WI38 (cell line): ENCODE measurements around the gene RPF1.

Experiments used
- H3K4me3 ChIP-seq: 2 replicates; pipeline ENCODE4 v1.5.1; 2011; ENCODE audit warnings: low read depth, mild to moderate bottlenecking, control low read depth, low read length
- TF ChIP-seq, protein P1 (sequence below): IDR thresholded peaks from 2 replicates; pipeline ENCODE4 v1.5.1; 2012; ENCODE audit warnings: low read depth, mild to moderate bottlenecking, control low read depth, low read length

Gene RPF1

DNA sequence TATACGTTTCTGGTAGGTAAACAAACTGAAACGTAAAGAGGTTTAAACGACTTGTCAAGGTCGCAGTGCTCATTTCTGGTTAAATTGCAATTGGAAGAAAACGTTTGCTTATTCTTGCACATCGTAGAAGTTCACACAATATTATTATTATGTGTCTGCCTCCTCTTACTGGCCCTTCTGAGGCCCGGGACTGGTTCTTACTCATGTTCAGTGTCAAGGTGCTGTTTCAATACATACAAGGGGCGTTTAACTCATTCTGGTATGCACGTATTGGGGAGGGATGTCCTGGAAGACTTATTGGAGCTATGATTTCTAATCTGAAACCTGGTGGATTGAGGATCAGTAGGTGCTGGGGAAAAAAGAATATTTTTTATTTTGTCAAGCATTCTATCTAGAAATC lies 932 bp downstream of the RPF1 start:
- peak overlapping the region; percentile 97 for H3K4me3 ChIP-seq
- TF ChIP-seq, protein P1, sequence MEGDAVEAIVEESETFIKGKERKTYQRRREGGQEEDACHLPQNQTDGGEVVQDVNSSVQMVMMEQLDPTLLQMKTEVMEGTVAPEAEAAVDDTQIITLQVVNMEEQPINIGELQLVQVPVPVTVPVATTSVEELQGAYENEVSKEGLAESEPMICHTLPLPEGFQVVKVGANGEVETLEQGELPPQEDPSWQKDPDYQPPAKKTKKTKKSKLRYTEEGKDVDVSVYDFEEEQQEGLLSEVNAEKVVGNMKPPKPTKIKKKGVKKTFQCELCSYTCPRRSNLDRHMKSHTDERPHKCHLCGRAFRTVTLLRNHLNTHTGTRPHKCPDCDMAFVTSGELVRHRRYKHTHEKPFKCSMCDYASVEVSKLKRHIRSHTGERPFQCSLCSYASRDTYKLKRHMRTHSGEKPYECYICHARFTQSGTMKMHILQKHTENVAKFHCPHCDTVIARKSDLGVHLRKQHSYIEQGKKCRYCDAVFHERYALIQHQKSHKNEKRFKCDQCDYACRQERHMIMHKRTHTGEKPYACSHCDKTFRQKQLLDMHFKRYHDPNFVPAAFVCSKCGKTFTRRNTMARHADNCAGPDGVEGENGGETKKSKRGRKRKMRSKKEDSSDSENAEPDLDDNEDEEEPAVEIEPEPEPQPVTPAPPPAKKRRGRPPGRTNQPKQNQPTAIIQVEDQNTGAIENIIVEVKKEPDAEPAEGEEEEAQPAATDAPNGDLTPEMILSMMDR: no peak

DNA sequence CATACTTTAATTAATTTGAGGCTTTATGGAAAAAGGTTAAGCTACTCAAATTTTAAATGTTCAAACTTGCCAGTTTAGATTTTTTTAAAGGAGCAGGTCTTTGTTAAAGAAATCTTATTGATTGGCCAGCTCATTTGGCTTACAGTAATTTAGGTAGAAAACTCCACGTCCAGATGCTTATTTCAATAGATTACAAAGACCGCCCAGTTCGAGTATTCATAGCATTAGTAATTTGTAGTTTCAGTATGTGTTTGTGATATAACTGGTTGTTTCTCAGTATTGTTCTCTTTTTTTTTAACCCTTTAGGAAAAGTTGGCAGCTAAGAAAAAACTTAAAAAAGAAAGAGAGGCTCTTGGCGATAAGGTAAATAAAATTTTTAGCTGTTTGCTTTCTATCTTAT lies 1.6 kb downstream of the RPF1 start:
- TF ChIP-seq, protein P1: no peak
- H3K4me3 ChIP-seq: peak overlapping the region; percentile 97

DNA sequence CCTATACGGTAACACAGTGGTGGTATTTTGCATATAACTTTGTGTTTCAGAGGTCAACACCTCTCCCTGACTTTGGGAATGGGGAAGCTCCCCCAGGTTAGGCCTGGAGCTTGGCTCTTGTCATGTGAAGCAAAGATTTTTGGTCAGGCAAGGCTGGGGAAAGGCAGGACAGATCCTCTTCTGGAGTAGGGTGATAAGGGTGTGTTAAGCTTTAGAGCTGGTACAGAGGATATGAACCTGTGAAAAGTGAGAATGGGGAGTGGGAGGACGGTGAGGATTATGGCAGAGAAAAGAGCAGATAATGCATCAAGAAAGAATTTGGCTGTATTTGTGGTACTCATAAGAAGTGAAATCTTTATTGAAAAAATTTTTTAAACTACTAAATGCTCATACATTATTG lies 2.3 kb downstream of the RPF1 start:
- TF ChIP-seq, protein P1: no peak

DNA sequence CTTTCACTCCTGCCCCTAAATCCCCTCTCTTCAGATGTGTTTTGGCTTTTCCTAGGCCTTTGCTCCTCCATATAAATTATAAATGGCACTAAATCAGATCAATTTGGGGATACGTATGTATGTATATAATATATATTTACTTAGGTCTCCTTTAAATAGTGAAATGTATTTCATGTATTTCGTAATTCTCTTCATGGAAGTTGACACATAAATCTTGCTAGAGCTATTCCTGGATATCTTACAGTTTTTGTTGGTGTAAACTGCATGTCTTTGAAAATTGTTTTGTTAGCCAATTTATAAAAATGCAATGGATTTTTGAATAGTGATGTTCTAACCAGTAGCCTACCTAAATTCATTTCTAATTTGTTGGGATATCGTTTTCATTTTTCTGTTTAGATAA lies 9.0 kb downstream of the RPF1 start:
- TF ChIP-seq, protein P1: no peak
- no peak overlapping the region for H3K4me3 ChIP-seq

More for the DNA sequence above, 2.3 kb downstream of the RPF1 start:
- H3K4me3 ChIP-seq: no peak overlapping the region

DNA sequence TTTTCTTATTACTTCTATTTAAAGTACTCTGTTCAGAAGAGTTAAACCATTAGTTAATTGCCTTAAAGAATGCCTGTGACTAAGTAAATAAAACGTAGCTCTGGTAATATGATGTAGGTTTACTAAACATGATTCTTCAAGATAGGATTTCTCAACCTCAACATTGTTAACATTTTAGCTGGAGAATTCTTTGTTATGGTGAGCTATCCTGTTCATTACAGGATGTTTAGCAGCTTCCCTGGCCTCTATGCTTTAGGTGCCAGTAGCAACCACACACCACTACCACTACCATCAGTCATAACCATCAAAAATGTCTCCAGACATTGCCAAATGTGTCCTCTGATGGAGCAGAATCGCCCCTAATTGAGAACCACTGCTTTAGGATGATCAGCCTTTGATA lies 10.7 kb downstream of the RPF1 start:
- H3K4me3 ChIP-seq: no peak overlapping the region
- TF ChIP-seq, protein P1: no peak

DNA sequence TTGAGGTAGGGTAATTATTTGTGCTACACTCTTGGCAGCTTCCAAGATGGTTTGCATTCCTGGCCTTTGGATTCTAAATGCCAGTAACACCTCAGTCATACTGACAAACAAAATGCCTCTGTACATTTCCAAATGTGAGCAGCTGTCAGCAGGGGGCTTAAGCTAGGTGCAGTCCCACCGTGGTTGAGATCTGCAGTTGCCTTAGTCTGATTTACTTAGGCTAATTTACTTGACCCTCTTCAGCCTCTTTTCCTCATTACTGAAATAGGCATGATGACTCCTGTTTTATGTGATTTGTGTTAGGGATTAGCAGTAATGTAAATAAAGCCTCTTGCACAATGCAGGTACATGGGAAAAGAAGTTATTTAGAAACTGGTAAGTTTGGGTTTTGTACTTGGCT lies 13.7 kb downstream of the RPF1 start:
- TF ChIP-seq, protein P1: no peak
- no peak overlapping the region for H3K4me3 ChIP-seq

DNA sequence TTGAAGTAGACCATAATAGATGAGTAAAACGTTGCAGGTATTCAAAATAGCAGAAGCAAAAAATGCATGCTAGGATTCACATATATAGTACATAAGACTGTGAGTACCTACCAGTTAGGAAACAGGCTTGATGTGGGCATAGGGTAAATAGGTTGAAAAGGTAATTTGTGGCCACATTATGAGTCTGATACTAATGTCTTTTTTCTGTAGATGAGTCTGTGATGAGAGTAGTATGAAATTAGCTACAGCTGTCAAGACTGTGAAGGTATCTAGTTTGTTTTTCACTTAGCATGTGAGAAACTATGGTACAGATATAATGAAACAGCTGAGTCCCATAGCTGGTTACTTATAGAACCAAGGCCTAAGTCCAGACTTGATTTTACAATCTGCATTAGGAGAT lies 14.7 kb downstream of the RPF1 start:
- TF ChIP-seq, protein P1: no peak

More for the DNA sequence above, 14.7 kb downstream of the RPF1 start:
- no peak overlapping the region for H3K4me3 ChIP-seq
